ENCODE data around the gene ZNF750.

ZNF750 gene

GRCh38 chr17:82839617-82840292 lies at the start of gene ZNF750:
Gene ZNF750, minus strand, starts transcription at chr17:82840022. Its CDS starts 7,568 bp downstream, at chr17:82832454.
- TF ChIP-seq MYC (IDR thresholded peaks at IDR 0.05; ENCODE audit: low read depth, low read length) (no peak), CTCF (IDR thresholded peaks at IDR 0.05; ENCODE audit: low read depth, low read length) (no peak)
- TF ChIP-seq, protein P1, sequence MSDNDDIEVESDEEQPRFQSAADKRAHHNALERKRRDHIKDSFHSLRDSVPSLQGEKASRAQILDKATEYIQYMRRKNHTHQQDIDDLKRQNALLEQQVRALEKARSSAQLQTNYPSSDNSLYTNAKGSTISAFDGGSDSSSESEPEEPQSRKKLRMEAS (IDR thresholded peaks at IDR 0.05; ENCODE audit: low read depth, low read length), result no peak
- no peak for DNase-seq (ENCODE audit: low read depth)
- H3K4me3 ChIP-seq (ENCODE audit: low read depth, low read length), result no peak within 1 kb of the TSS

DNA sequence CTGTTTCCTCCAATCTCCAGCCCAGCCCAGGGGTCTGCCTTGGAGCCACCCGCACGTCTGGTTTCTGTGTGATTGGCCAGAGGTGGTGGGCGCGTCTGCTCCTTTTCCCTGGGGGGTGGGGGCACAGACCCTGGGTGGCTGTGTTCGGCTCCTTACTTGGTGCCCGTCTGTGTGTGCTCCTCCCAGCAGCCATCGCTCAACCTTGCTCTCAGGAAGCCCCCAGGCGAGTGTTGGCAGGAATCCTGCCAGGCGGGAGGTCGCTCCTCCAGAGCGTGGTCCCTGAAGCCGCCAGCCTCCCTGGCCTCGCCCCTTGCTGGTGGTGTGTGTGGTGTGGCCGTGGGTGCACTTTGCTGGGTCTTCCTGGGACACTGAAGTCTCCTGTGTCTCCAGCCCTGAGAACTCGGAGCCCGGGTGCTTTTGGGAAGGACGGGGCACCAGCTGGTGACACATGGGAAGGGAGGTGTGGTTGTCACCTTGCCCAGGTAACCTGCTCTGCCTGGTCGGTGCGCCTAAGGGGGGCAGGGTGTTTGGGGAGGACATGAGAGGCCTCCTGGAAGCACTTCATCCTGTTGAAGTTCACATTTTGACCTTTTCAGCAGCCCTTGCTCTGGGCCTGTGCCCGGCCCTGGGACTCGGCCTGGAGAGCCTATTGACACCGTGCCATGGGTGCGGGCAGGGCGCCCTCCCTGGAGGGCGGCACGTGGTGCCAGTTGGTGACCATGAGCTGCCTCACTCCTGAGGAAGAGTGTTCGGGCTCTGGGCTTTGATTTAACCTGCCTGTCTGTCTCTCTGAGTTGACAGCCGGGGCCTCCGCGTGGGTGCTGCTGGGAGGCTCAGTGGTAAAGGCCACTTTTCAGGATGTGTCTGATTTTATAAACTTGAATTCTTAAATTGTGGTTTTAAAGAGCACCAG lies 49.0 kb upstream of the ZNF750 start:
- H3K4me3 ChIP-seq (ENCODE audit: low read depth, low read length), result no peak overlapping the region
- TF ChIP-seq POLR2A (IDR thresholded peaks at IDR 0.05; ENCODE audit: extremely low read depth, insufficient read length) (no peak), MYC (IDR thresholded peaks at IDR 0.05; ENCODE audit: low read depth, low read length) (no peak), CTCF (IDR thresholded peaks at IDR 0.05; ENCODE audit: low read depth, low read length) (no peak)
- TF ChIP-seq, protein P1 (IDR thresholded peaks at IDR 0.05; ENCODE audit: low read depth, low read length), result no peak
- no peak for DNase-seq (ENCODE audit: low read depth)

DNA sequence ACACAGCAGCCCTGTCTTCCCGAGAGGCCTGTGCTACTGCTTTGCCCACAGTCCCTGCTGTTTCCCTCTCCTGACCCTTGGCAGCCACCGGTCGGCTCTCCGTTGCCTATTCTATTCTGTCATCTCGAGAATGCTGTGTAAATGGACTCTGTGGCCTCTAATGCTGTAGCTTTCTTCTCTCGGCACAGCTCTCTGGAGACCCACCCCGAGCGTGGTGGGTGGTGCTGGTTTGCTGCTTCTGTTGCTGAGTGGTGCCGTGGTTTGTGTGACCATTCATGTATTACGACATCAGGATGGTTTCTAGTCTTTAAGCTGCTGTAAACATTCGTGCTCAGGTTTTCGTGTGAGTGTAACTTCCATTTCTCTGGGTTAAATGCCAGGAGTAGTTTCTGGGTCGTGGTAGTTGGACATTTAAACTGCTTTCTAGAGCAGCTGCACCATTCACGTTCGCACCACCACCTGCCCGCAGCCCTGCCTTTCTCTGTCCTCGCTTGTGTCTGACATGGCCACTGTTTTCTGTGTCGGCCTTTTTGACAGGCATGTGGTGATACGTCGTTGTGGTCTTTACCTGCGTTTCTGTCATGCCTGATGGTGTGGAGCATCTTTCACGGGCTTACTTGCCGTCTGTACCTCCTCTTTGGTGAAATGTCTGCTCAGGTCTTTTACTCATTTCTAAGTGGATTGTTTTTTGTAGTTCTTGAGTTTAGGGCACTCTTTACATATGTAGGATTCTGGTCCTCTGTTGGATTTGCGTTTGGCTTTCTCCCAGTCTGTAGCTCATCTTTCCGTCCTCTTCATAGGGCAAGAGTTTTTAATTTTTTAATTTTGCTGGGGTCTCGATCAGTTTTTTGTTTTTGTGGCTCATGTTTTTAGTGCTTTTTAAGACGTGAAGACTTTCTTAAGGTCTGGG lies 47.7 kb upstream of the ZNF750 start:
- TF ChIP-seq, protein P1 (IDR thresholded peaks at IDR 0.05; ENCODE audit: low read depth, low read length), result no peak
- no peak for TF ChIP-seq POLR2A (IDR thresholded peaks at IDR 0.05; ENCODE audit: extremely low read depth, insufficient read length)
- no peak overlapping the region for H3K4me3 ChIP-seq (ENCODE audit: low read depth, low read length)
- DNase-seq (ENCODE audit: low read depth), result peak; percentile 91

GRCh38 chr17:82884970-82885353 lies 45.1 kb upstream of the ZNF750 start:
- DNase-seq (ENCODE audit: low read depth), result no peak
- TF ChIP-seq CTCF (IDR thresholded peaks at IDR 0.05; ENCODE audit: low read depth, low read length) (no peak), MYC (IDR thresholded peaks at IDR 0.05; ENCODE audit: low read depth, low read length) (no peak), POLR2A (IDR thresholded peaks at IDR 0.05; ENCODE audit: extremely low read depth, insufficient read length) (no peak)
- TF ChIP-seq, protein P1 (IDR thresholded peaks at IDR 0.05; ENCODE audit: low read depth, low read length), result no peak
- H3K4me3 ChIP-seq (ENCODE audit: low read depth, low read length), result no peak overlapping the region

- peak; percentile 80 for DNase-seq (ENCODE audit: low read depth)
- H3K4me3 ChIP-seq (ENCODE audit: low read depth, low read length), result no peak overlapping the region
- TF ChIP-seq POLR2A (IDR thresholded peaks at IDR 0.05; ENCODE audit: extremely low read depth, insufficient read length), result no peak
- TF ChIP-seq, protein P1 (IDR thresholded peaks at IDR 0.05; ENCODE audit: low read depth, low read length), result no peak
- TF ChIP-seq CTCF (IDR thresholded peaks at IDR 0.05; ENCODE audit: low read depth, low read length), result no peak
- TF ChIP-seq MYC (IDR thresholded peaks at IDR 0.05; ENCODE audit: low read depth, low read length), result no peak
Measured at GRCh38 chr17:82884341-82884969, 44.6 kb upstream of the ZNF750 start.

Measured in NB4 (cell line).